Activated B cell treated with CpG ODN at 0.5 μM for 24 hours (primary cell): Measurements from ENCODE around the gene RGS4. TPM values are rescaled to one million over a fixed set of nuclear protein-coding genes. Genes with fewer than 3 reads are reported as not detected.

ENCODE experiments used
- ATAC-seq: fragments of 200-7000 bp; cut with Tn5 transposase; one replicate; pipeline ENCODE4 v1.10.0; 2021; ENCODE audit warnings: low read depth, mild to moderate bottlenecking, moderate library complexity
- CTCF ChIA-PET: fragments of 350-600 bp; sonication (Branson Sonifier 250); formaldehyde crosslinking; loops from one replicate; lab custom pipeline; 2021; ENCODE audit warnings: antibody characterized with exemption; lab: Charles Lee
- POLR2A ChIA-PET: fragments of 350-600 bp; sonication (Branson Sonifier 250); formaldehyde crosslinking; loops from one replicate; lab custom pipeline; 2021; ENCODE audit warnings: antibody characterized with exemption; lab: Charles Lee
- DNase-seq: peaks from one replicate; pipeline ENCODE4 v3.0.0; 2022
- H3K27ac Mint-ChIP-seq: one replicate; pipeline ENCODE4 v1.8.0; 2020; ENCODE audit warnings: mixed read lengths
- H3K27me3 Mint-ChIP-seq: one replicate; pipeline ENCODE4 v1.8.0; 2021; ENCODE audit warnings: mixed read lengths
- H3K36me3 Mint-ChIP-seq: one replicate; pipeline ENCODE4 v1.8.0; 2021; ENCODE audit warnings: low read depth, mixed read lengths
- H3K4me1 Mint-ChIP-seq: one replicate; pipeline ENCODE4 v1.8.0; 2021; ENCODE audit warnings: mixed read lengths
- H3K4me3 Mint-ChIP-seq: one replicate; pipeline ENCODE4 v1.8.0; 2020; ENCODE audit warnings: mild to moderate bottlenecking, mixed read lengths
- H3K9me3 Mint-ChIP-seq: one replicate; pipeline ENCODE4 v1.8.0; 2020; ENCODE audit warnings: mixed read lengths
- CTCF ChIP-seq: fragments of 200-600 bp; IDR thresholded peaks from one replicate; pipeline ENCODE4 v1.8.0; 2022; ENCODE audit warnings: antibody characterized with exemption, mild to moderate bottlenecking
- intact Hi-C: fragments of 100-400 bp; cut with micrococcal nuclease; formaldehyde crosslinking; loops from one replicate; pipeline ENCODE4 v1.15.1; 2024
- total RNA-seq: library from RNA; stranded (reverse); gene quantifications from 2 replicates; pipeline ENCODE4 v1.2.3, GENCODE V29; 2022

Gene RGS4
- total RNA-seq, 1 donor from 2014 or later: not detected

- DNase-seq (no peak), ATAC-seq (no peak)
- Mint-ChIP-seq H3K27me3 (no peaks in the 10 kb centered on the region), H3K36me3 (no peaks in the 10 kb centered on the region), H3K9me3 (peaks cover 3% of the 10 kb centered on the region), H3K4me3 (no peak overlapping the region), H3K4me1 (no peaks in the 10 kb centered on the region), H3K27ac (no peak overlapping the region)
- intact Hi-C loops: no loop called here
- TF ChIP-seq CTCF: no peak
- ChIA-PET CTCF (no interaction called here), POLR2A (no interaction called here)
Measured at GRCh38 chr1:163107655-163108054, 38.5 kb downstream of the RGS4 start.

GRCh38 chr1:163115887-163116286 lies 46.7 kb downstream of the RGS4 start:
- ChIA-PET CTCF (no interaction called here), POLR2A (no interaction called here)
- ATAC-seq: no peak
- no peak for TF ChIP-seq CTCF
- H3K4me3 Mint-ChIP-seq: no peak overlapping the region
- DNase-seq: no peak
- H3K9me3 Mint-ChIP-seq: no peaks in the 10 kb centered on the region
- H3K27ac Mint-ChIP-seq: no peak overlapping the region
- H3K36me3 Mint-ChIP-seq: no peaks in the 10 kb centered on the region
- intact Hi-C loops: no loop called here
- H3K4me1 Mint-ChIP-seq: no peaks in the 10 kb centered on the region
- peaks cover 3% of the 10 kb centered on the region for H3K27me3 Mint-ChIP-seq

DNA sequence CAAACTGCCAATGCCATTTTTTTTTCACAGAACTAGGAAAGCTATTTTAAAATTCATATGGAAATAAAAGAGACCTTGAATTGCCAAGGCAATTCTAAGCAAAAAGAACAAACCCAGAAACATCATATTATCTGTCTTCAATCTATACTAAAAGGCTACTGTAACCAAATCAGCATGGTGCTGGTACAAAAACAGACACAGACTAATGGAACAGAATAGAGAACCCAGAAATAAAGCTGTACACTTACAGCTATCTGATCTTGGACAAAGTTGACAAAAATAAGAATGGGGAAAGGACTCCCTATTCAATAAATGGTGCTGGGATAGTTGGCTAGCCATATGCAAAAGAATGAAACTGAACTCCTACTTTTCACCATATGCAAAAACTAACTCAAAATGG lies 50.5 kb downstream of the RGS4 start:
- intact Hi-C loops: no loop called here
- Mint-ChIP-seq H3K36me3 (no peaks in the 10 kb centered on the region), H3K4me3 (no peak overlapping the region), H3K4me1 (no peaks in the 10 kb centered on the region), H3K27me3 (peaks cover 4% of the 10 kb centered on the region), H3K9me3 (no peaks in the 10 kb centered on the region), H3K27ac (no peak overlapping the region)
- DNase-seq (no peak), ATAC-seq (no peak)
- POLR2A ChIA-PET: no interaction called here
- CTCF ChIA-PET: no interaction called here
- TF ChIP-seq CTCF: no peak

DNA sequence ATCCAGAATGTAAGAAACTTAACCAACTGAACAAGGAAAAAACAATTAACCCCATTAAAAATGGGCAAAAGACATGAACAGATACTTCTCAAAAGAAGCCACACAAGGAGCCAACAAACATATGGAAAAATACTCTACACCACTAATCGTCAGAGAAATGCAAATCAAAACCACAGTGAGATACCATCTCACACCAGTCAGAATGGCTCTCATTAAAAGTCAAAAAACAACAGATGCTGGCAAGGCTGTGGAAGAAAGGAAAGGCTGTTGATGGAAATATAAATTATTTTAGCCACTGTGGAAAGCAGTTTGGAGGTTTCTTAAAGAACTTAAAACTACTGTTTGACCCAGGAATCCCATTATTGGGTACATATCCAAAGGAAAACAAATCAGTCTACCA lies 51.2 kb downstream of the RGS4 start:
- ATAC-seq (no peak), DNase-seq (no peak)
- Mint-ChIP-seq H3K4me3 (no peak overlapping the region), H3K9me3 (no peaks in the 10 kb centered on the region), H3K36me3 (no peaks in the 10 kb centered on the region), H3K4me1 (no peaks in the 10 kb centered on the region), H3K27ac (no peak overlapping the region), H3K27me3 (peaks cover 4% of the 10 kb centered on the region)
- intact Hi-C loops: no loop called here
- no peak for TF ChIP-seq CTCF
- CTCF ChIA-PET: no interaction called here
- POLR2A ChIA-PET: no interaction called here

- H3K36me3 Mint-ChIP-seq: no peaks in the 10 kb centered on the region
- ChIA-PET POLR2A (no interaction called here), CTCF (no interaction called here)
- H3K27me3 Mint-ChIP-seq: peaks cover 4% of the 10 kb centered on the region
- H3K9me3 Mint-ChIP-seq: no peaks in the 10 kb centered on the region
- no peak overlapping the region for H3K27ac Mint-ChIP-seq
- no peak for TF ChIP-seq CTCF
- no peak for ATAC-seq
- no peak overlapping the region for H3K4me3 Mint-ChIP-seq
- no peak for DNase-seq
- intact Hi-C loops: no loop called here
- H3K4me1 Mint-ChIP-seq: no peaks in the 10 kb centered on the region
Measured at GRCh38 chr1:163124812-163125211, 55.7 kb downstream of the RGS4 start.

Other genes starting within 250 kb of the RGS4 start
- gene CCDC190, start 208.2 kb upstream of the RGS4 start, total RNA-seq: not detected in 2 replicates
- 1.1 and 1.9 TPM in 2 replicates for gene RGS5, start 133.6 kb downstream of the RGS4 start, total RNA-seq